BJ (cell line): Measurements from ENCODE around the gene GRB14. TPM values are rescaled to one million over a fixed set of nuclear protein-coding genes. Genes with fewer than 3 reads are reported as not detected.

ENCODE experiments used
- CTCF ChIA-PET: fragments of 350-600 bp; formaldehyde crosslinking; extraction: SDS; loops from one replicate; lab custom pipeline; 2021; ENCODE audit warnings: antibody characterized with exemption, inconsistent platforms; lab: Yijun Ruan, JAX
- POLR2A ChIA-PET: fragments of 300-600 bp; sonication (Branson Sonifier 250); formaldehyde crosslinking; extraction: SDS; loops from one replicate; lab custom pipeline; 2021; ENCODE audit warnings: antibody characterized with exemption; lab: Charles Lee
- DNase-seq: peaks from one replicate; pipeline ENCODE4 v3.0.0-alpha.2; 2011; ENCODE audit warnings: low read depth
- H3K27me3 ChIP-seq: 2 replicates; pipeline ENCODE4 v1.6.0; 2011; ENCODE audit warnings: low read length; ENCODE audit not compliant: control insufficient read depth, insufficient read depth
- H3K36me3 ChIP-seq: 2 replicates; pipeline ENCODE4 v1.5.1; 2011; ENCODE audit warnings: low read length; ENCODE audit not compliant: control insufficient read depth, insufficient read depth
- H3K4me3 ChIP-seq: 2 replicates; pipeline ENCODE4 v1.5.1; 2011; ENCODE audit warnings: low read depth, mild to moderate bottlenecking, control low read depth, low read length
- polyA plus RNA-seq: library from polyadenylated mRNA; depleted of rRNA; stranded (reverse); fragments of >200 nt; gene quantifications from 2 replicates; pipeline ENCODE4 v1.2.3, GENCODE V29; 2011
- TF ChIP-seq, protein P1 (sequence below): IDR thresholded peaks from 2 replicates; pipeline ENCODE4 v1.5.1; 2011; ENCODE audit warnings: low read depth, mild to moderate bottlenecking, control low read depth, inconsistent platforms, low read length, moderate library complexity; ENCODE audit not compliant: insufficient read depth

Gene GRB14
- polyA plus RNA-seq, 1 experiment = 0.29 TPM

DNA sequence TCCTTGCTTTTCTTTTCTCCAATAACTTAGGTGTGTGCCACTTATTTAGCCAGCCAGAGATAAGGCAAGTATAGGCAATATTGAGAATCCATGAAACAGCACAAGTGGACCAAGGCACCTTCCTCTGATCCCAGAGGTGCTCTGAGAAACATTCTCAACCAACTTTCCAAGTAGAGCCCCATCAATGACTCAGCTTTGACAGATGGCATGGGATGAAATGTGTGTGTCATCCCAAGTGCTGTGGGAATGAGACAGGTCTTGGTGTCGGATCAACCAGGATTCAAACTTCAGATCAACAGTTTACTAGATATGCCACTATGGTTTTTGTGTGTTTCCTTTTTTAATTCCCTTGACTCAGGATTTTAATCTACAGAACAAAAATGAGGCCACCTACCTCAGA, 164.0 kb downstream of the GRB14 start:
- TF ChIP-seq, protein P1, sequence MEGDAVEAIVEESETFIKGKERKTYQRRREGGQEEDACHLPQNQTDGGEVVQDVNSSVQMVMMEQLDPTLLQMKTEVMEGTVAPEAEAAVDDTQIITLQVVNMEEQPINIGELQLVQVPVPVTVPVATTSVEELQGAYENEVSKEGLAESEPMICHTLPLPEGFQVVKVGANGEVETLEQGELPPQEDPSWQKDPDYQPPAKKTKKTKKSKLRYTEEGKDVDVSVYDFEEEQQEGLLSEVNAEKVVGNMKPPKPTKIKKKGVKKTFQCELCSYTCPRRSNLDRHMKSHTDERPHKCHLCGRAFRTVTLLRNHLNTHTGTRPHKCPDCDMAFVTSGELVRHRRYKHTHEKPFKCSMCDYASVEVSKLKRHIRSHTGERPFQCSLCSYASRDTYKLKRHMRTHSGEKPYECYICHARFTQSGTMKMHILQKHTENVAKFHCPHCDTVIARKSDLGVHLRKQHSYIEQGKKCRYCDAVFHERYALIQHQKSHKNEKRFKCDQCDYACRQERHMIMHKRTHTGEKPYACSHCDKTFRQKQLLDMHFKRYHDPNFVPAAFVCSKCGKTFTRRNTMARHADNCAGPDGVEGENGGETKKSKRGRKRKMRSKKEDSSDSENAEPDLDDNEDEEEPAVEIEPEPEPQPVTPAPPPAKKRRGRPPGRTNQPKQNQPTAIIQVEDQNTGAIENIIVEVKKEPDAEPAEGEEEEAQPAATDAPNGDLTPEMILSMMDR = no peak
- DNase-seq = no peak
- CTCF ChIA-PET = interaction anchor here (0.6 kb wide), 1 partner anchor 1140 kb away, joined by 3 read pairs; no protein-coding TSS in a partner anchor
- Histone ChIP-seq H3K36me3 (no peaks in the 10 kb centered on the region), H3K27me3 (peaks cover 2% of the 10 kb centered on the region; the same call in 1 of the 2 replicates), H3K4me3 (no peak overlapping the region)
- POLR2A ChIA-PET = no interaction called here

DNA sequence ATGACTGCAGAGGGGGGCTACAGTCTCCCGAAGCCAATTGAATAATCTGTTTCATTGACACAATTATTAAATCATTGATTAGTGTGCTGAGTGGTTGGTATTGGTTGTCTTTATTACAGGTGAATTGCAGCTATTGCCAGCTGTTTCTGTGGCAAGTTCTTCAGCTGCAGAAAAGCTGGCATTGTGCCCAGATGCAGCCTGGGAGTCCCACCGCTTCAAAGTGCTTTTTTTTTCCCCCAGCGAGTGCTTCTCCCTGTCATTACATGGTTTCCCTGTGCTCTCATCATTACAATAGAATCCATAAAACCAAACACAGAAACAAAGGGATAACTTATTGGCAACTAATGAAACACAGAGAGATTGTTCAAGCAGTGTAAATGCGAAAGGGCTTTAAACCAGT, 164.7 kb downstream of the GRB14 start:
- CTCF ChIA-PET = no interaction called here
- no peak for DNase-seq
- POLR2A ChIA-PET = no interaction called here
- TF ChIP-seq, protein P1 = no peak
- Histone ChIP-seq H3K36me3 (no peaks in the 10 kb centered on the region), H3K4me3 (no peak overlapping the region), H3K27me3 (peaks cover 2% of the 10 kb centered on the region; the same call in 1 of the 2 replicates)

DNA sequence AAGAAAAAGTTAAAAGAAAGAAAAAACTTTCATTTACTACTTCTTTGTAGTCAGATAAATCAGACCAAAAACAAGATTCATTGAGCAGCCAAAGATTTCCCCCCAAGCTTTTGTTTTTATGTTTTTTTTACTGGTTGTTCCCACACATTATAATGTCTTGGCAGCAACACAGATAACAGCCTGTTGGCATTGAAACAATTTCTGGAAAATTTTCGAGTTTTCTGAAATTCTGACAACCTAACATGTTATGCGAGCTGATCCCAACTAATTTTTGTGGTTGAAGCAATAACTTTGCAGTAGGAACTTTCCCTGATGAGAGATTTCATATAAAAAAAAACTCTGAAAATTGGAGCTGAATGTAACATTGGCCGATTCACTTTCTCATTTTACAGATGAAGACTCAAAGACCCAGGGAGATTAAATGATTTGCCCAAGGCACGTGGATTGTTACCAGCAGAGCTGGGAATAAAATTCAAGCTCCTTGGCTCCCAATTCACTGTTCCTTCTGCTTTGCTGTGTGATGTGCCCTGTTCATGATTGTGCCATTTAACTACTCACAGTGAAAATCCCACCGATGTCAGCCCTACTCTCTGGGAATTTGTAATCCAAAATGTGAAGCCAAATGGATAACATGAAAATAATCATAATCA, 167.5 kb downstream of the GRB14 start:
- TF ChIP-seq, protein P1 = no peak
- peaks cover 2% of the 10 kb centered on the region; the same call in 1 of the 2 replicates for H3K27me3 ChIP-seq
- H3K36me3 ChIP-seq = no peaks in the 10 kb centered on the region
- DNase-seq = no peak
- no peak overlapping the region for H3K4me3 ChIP-seq
- CTCF ChIA-PET = no interaction called here
- POLR2A ChIA-PET = no interaction called here

DNA sequence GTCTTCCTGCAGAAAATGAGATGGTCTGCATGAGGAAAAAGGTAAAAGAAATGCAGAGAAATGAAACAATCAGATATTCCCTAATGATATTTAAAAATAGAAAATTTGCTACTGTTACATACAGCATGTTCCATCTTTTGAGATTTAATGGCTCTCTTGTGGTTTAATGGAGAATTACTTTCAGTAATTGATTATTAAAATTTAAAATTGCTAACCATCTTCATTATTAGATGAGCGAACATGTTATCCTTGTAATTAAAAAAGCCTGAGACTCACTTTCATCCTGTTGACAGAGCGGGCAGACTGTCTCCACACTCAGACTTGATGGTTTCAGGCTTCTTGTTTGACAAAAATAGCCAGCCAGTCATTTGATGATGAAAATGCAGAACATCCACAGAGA, 171.0 kb downstream of the GRB14 start:
- no peak for DNase-seq
- Histone ChIP-seq H3K36me3 (no peaks in the 10 kb centered on the region), H3K27me3 (no peaks in the 10 kb centered on the region), H3K4me3 (no peak overlapping the region)
- TF ChIP-seq, protein P1 = no peak
- ChIA-PET POLR2A (no interaction called here), CTCF (interaction anchor here (0.6 kb wide), 1 partner anchor 1150 kb away, joined by 3 read pairs; no protein-coding TSS in a partner anchor)

DNA sequence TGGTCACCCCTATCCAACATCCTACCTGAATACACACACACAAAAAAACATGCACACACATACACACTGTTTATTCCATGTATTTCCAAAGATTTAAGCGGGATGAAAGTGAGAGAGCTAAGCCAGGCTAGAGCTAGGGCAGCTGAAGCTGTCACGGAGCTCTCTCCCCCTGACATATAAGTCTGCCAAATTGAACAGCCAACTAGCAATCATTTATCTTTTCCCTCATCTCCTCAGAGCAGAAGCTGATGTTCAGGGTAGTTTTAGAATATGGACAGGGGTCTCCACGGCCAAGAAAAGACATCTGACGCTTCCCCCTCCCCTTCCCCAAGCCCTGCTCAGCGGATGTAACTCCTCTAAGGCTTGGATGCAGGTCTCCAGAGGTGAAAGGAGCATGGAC, 171.6 kb downstream of the GRB14 start:
- POLR2A ChIA-PET = no interaction called here
- TF ChIP-seq, protein P1 = no peak
- no peak overlapping the region for H3K4me3 ChIP-seq
- no peaks in the 10 kb centered on the region for H3K36me3 ChIP-seq
- CTCF ChIA-PET = interaction anchor here (0.6 kb wide), 1 partner anchor 1149 kb away, joined by 3 read pairs; no protein-coding TSS in a partner anchor
- no peaks in the 10 kb centered on the region for H3K27me3 ChIP-seq
- DNase-seq = no peak
